Renal cortical epithelial cell (primary cell): Measurements from ENCODE around the gene GRP. TPM values are rescaled to one million over a fixed set of nuclear protein-coding genes. Genes with fewer than 3 reads are reported as not detected.

Experiments
- total RNA-seq: library from RNA; depleted of rRNA; stranded (reverse); fragments of >200 nt; gene quantifications from 2 replicates; pipeline ENCODE4 v1.2.3, GENCODE V29; 2014

Gene GRP
- total RNA-seq, 1 donor from 2014 or later: not detected

Other genes starting within 250 kb of the GRP start
- 20.9 and 36.5 TPM in 2 replicates for gene SEC11C, start 80.3 kb upstream of the GRP start, total RNA-seq
- not detected in 2 replicates for gene RAX, start 53.3 kb downstream of the GRP start, total RNA-seq
- not detected in 2 replicates for gene CPLX4, start 98.5 kb downstream of the GRP start, total RNA-seq
- gene LMAN1, start 139.1 kb downstream of the GRP start, total RNA-seq: 131 and 208 TPM in 2 replicates